NOMO-1 treated with dmso at 0.1 percent for 144 hours (cell line): Measurements from ENCODE around the gene SULT1A1.
A peak's percentile ranks its signal among the peaks of the same experiment; 100 is the strongest.
"Not testable (repeated sequence)": the region's sequence is repeated elsewhere in the genome, so short reads cannot be mapped to it uniquely, and the experiment has no call there.

Source experiments
- DNase-seq: peaks from one replicate; lab custom pipeline; 2025; ENCODE audit not compliant: unreplicated experiment; lab: John Stamatoyannopoulos, UW

Gene SULT1A1

GRCh38 chr16:28609631-28610594 lies at the start of gene SULT1A1:
TSS of gene SULT1A1 (minus strand) at chr16:28610044. CDS start at chr16:28608855, 1,189 bp downstream.
- no peak for DNase-seq

GRCh38 chr16:28639959-28640358 lies 30.1 kb upstream of the SULT1A1 start:
- not testable (repeated sequence) for DNase-seq

- not testable (repeated sequence) for DNase-seq
These were observed 28.5 kb upstream of the SULT1A1 start for GRCh38 chr16:28638359-28638758.

- DNase-seq, result not testable (repeated sequence)
These were observed 27.9 kb upstream of the SULT1A1 start, which contains the start of gene NPIPB8 for GRCh38 chr16:28637765-28638164. TSS of gene NPIPB8 (plus strand) at chr16:28638065. CDS start at chr16:28638361, 296 bp downstream.

GRCh38 chr16:28636093-28636823 lies 26.4 kb upstream of the SULT1A1 start:
- not testable (repeated sequence) for DNase-seq

GRCh38 chr16:28630905-28631304 lies 21.1 kb upstream of the SULT1A1 start:
- not testable (repeated sequence) for DNase-seq

GRCh38 chr16:28623172-28623711 lies 13.4 kb upstream of the SULT1A1 start:
- peak; percentile 31 for DNase-seq

- not testable (repeated sequence) for DNase-seq
These were observed 12.8 kb upstream of the SULT1A1 start for GRCh38 chr16:28622532-28623171.

- DNase-seq, result no peak
These were observed 11.8 kb upstream of the SULT1A1 start for GRCh38 chr16:28621481-28622155.

- DNase-seq, result not testable (repeated sequence)
These were observed 10.5 kb upstream of the SULT1A1 start for GRCh38 chr16:28620316-28620715.

- peak; percentile 36 for DNase-seq
These were observed 8.0 kb upstream of the SULT1A1 start for GRCh38 chr16:28617874-28618273.

- no peak for DNase-seq
These were observed 6.8 kb upstream of the SULT1A1 start for GRCh38 chr16:28616636-28617035.

- DNase-seq, result not testable (repeated sequence)
These were observed 6.4 kb upstream of the SULT1A1 start for GRCh38 chr16:28616224-28616577.

GRCh38 chr16:28615486-28616223 lies 5.8 kb upstream of the SULT1A1 start:
- not testable (repeated sequence) for DNase-seq

- DNase-seq, result not testable (repeated sequence)
These were observed 4.7 kb upstream of the SULT1A1 start for GRCh38 chr16:28614561-28614960.

- DNase-seq, result not testable (repeated sequence)
These were observed 4.1 kb upstream of the SULT1A1 start for GRCh38 chr16:28613912-28614311.

GRCh38 chr16:28612359-28613280 lies 2.8 kb upstream of the SULT1A1 start:
- DNase-seq, result not testable (repeated sequence)

- DNase-seq, result no peak
These were observed 849 bp upstream of the SULT1A1 start for GRCh38 chr16:28610595-28611191.
